ENCODE measurements around the gene LHX8.

Gene LHX8

GRCh38 chr1:75203415-75204277 lies 69.5 kb downstream of the LHX8 start:
- no peaks in the 10 kb centered on the region for H3K27me3 ChIP-seq (ENCODE audit: control insufficient read depth in 1 of 2, insufficient read depth in 2 of 2, low read length in 2 of 2)

GRCh38 chr1:75208862-75209261 lies 74.7 kb downstream of the LHX8 start:
- no peak overlapping the region for H3K4me3 ChIP-seq (ENCODE audit: low read depth in 1 of 2, low read length in 2 of 2)
- H3K9me3 ChIP-seq (ENCODE audit: control insufficient read depth in 1 of 2, low read length in 2 of 2), result no peaks in the 10 kb centered on the region
- no peaks in the 10 kb centered on the region for H3K36me3 ChIP-seq (ENCODE audit: control insufficient read depth in 1 of 2, insufficient read depth in 2 of 2, low read length in 2 of 2)
- H3K27me3 ChIP-seq (ENCODE audit: control insufficient read depth in 1 of 2, insufficient read depth in 2 of 2, low read length in 2 of 2), result no peaks in the 10 kb centered on the region
- no peaks in the 10 kb centered on the region for H3K4me1 ChIP-seq (ENCODE audit: control insufficient read depth in 1 of 2, insufficient read depth in 2 of 2, low read length in 2 of 2)
- no peak overlapping the region for H3K27ac ChIP-seq (ENCODE audit: low read depth, low read length)
- no peak overlapping the region for H3K9ac ChIP-seq (ENCODE audit: low read depth in 1 of 2, low read length in 2 of 2)

More at GRCh38 chr1:75203415-75204277, 69.5 kb downstream of the LHX8 start:
- Histone ChIP-seq H3K4me1 (ENCODE audit: control insufficient read depth in 1 of 2, insufficient read depth in 2 of 2, low read length in 2 of 2) (no peaks in the 10 kb centered on the region), H3K27ac (ENCODE audit: low read depth, low read length) (no peak overlapping the region), H3K9ac (ENCODE audit: low read depth in 1 of 2, low read length in 2 of 2) (no peak overlapping the region), H3K4me3 (ENCODE audit: low read depth in 1 of 2, low read length in 2 of 2) (no peak overlapping the region), H3K9me3 (ENCODE audit: control insufficient read depth in 1 of 2, low read length in 2 of 2) (no peaks in the 10 kb centered on the region), H3K36me3 (ENCODE audit: control insufficient read depth in 1 of 2, insufficient read depth in 2 of 2, low read length in 2 of 2) (no peaks in the 10 kb centered on the region)
